Activated naive CD8-positive, alpha-beta T cell treated with anti-CD3 and anti-CD28 coated beads, Interleukin-2, amount 10 ng/mL, durations not matched to agents 7 days and 5 days (primary cell): ENCODE results near the gene CALD1. TPM values are rescaled to one million over a fixed set of nuclear protein-coding genes. Genes with fewer than 3 reads are reported as not detected.
"Not testable (repeated sequence)": the region's sequence is repeated elsewhere in the genome, so short reads cannot be mapped to it uniquely, and the experiment has no call there.

Experiments used
- ATAC-seq: fragments of 150-1000 bp; cut with Tn5 transposase; one replicate; pipeline ENCODE4 v1.10.0; 2021; ENCODE audit warnings: low read depth, moderate library complexity
- POLR2A ChIA-PET: fragments of 350-600 bp; sonication (Branson Sonifier 250); formaldehyde crosslinking; loops from one replicate; lab custom pipeline; 2021; ENCODE audit warnings: antibody characterized with exemption; lab: Charles Lee
- DNase-seq: peaks from one replicate; pipeline ENCODE4 v3.0.0; 2021
- H3K27ac Mint-ChIP-seq: one replicate; pipeline ENCODE4 v1.8.0; 2022; ENCODE audit warnings: mild to moderate bottlenecking, mixed read lengths
- H3K27me3 Mint-ChIP-seq: one replicate; pipeline ENCODE4 v1.8.0; 2022; ENCODE audit warnings: mild to moderate bottlenecking, moderate library complexity, mixed read lengths
- H3K36me3 Mint-ChIP-seq: one replicate; pipeline ENCODE4 v1.8.0; 2021; ENCODE audit warnings: mild to moderate bottlenecking, mixed read lengths
- H3K4me1 Mint-ChIP-seq: one replicate; pipeline ENCODE4 v1.8.0; 2021; ENCODE audit warnings: mixed read lengths
- H3K4me3 Mint-ChIP-seq: one replicate; pipeline ENCODE4 v1.8.0; 2022; ENCODE audit warnings: mild to moderate bottlenecking, moderate library complexity, mixed read lengths
- H3K9me3 Mint-ChIP-seq: one replicate; pipeline ENCODE4 v1.8.0; 2021; ENCODE audit warnings: mixed read lengths
- total RNA-seq, 2 experiments: library from RNA; stranded (reverse); gene quantifications; one replicate each; pipeline ENCODE4 v1.2.3, GENCODE V29; 2021

The CALD1 gene
- total RNA-seq, 2 experiments from 2014 or later: not detected

DNA sequence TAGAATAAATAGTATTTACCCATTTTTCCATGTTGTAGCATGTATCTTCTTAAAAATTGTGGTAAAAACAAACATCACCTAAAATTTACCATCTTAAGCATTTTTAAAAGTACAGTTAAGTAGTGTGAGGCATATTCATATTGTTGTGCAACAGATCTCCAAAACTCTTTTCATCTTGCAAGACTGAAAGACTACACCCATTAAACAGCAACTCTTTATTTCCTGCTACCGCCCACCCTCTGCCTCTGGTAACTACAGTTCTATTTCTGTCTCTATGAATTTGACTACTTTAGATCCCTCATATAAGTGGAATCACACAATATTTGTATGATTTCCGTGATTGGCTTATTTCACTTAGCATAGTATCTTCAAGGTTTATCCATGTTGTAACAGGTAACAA, 166.8 kb downstream of the CALD1 start:
- H3K27ac Mint-ChIP-seq: no peak overlapping the region
- H3K9me3 Mint-ChIP-seq: no peaks in the 10 kb centered on the region
- H3K4me3 Mint-ChIP-seq: no peak overlapping the region
- H3K4me1 Mint-ChIP-seq: peaks cover 7% of the 10 kb centered on the region
- H3K27me3 Mint-ChIP-seq: no peaks in the 10 kb centered on the region
- ATAC-seq (no peak), DNase-seq (no peak)
- no peaks in the 10 kb centered on the region for H3K36me3 Mint-ChIP-seq
- POLR2A ChIA-PET: interaction anchor here (0.6 kb wide), 1 partner anchor 16 kb away, joined by 3 read pairs; no protein-coding TSS in a partner anchor

DNA sequence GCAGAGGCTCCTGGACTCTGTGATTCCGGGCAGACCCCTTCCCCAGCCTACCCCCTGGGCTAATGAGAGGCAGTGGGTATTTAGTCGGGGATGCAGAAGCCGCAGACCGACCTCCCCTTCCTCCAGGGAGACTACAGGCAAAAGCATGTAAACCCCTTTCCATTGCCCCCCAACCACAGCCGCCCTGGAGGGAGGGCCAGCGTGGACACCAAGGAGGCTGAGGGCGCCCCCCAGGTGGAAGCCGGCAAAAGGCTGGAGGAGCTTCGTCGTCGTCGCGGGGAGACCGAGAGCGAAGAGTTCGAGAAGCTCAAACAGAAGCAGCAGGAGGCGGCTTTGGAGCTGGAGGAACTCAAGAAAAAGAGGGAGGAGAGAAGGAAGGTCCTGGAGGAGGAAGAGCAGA, 167.9 kb downstream of the CALD1 start:
- ATAC-seq: no peak
- POLR2A ChIA-PET: no interaction called here
- no peak overlapping the region for H3K4me3 Mint-ChIP-seq
- H3K27me3 Mint-ChIP-seq: no peaks in the 10 kb centered on the region
- no peak for DNase-seq
- H3K4me1 Mint-ChIP-seq: peaks cover 7% of the 10 kb centered on the region
- H3K36me3 Mint-ChIP-seq: no peaks in the 10 kb centered on the region
- no peaks in the 10 kb centered on the region for H3K9me3 Mint-ChIP-seq
- H3K27ac Mint-ChIP-seq: no peak overlapping the region

DNA sequence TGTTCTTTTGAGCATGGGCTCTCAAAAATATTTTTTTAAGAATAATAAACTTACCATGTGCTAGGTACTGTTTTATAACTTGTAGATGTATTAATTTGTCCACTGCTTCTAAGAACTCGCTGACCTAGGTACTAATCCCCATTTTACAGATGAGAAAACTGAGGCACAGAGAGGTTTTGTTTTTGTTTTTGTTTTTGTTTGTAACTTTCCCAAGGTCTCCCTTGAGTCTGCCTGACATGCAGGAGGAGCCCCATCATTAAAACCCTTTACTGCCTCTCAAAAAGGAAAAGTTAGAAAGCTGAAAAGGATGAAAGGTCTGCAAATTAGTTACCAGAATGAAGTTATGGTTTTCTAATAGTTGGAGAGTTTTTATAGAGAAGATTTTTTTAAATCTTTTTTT, 168.4 kb downstream of the CALD1 start:
- POLR2A ChIA-PET: no interaction called here
- H3K4me3 Mint-ChIP-seq: no peak overlapping the region

DNA sequence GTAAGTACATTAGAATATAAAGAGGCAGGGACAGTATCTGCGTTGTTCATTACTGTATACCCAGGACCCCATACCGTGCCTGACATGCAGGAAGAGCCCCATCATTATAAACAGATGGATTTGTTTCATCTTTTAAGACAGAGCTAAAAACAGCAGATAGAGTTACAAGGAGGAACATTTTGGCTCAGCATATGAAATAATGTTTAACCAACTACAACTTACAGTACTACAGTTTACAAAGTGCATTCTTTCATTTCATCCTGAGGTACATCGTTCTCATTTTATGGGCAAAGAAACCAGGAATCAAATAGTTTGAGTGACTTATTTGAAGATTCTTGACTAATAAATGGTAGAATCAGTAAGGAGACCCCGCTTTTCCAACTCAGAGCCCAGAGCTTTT, 168.8 kb downstream of the CALD1 start:
- H3K4me3 Mint-ChIP-seq: no peak overlapping the region
- peaks cover 7% of the 10 kb centered on the region for H3K4me1 Mint-ChIP-seq
- no peaks in the 10 kb centered on the region for H3K36me3 Mint-ChIP-seq
- ATAC-seq: no peak
- H3K9me3 Mint-ChIP-seq: no peaks in the 10 kb centered on the region
- POLR2A ChIA-PET: no interaction called here
- no peak overlapping the region for H3K27ac Mint-ChIP-seq
- no peaks in the 10 kb centered on the region for H3K27me3 Mint-ChIP-seq
- no peak for DNase-seq

More for the DNA sequence above, 168.4 kb downstream of the CALD1 start:
- ATAC-seq (no peak), DNase-seq (no peak)
- no peak overlapping the region for H3K27ac Mint-ChIP-seq
- peaks cover 7% of the 10 kb centered on the region for H3K4me1 Mint-ChIP-seq
- H3K36me3 Mint-ChIP-seq: no peaks in the 10 kb centered on the region
- no peaks in the 10 kb centered on the region for H3K9me3 Mint-ChIP-seq
- H3K27me3 Mint-ChIP-seq: no peaks in the 10 kb centered on the region

DNA sequence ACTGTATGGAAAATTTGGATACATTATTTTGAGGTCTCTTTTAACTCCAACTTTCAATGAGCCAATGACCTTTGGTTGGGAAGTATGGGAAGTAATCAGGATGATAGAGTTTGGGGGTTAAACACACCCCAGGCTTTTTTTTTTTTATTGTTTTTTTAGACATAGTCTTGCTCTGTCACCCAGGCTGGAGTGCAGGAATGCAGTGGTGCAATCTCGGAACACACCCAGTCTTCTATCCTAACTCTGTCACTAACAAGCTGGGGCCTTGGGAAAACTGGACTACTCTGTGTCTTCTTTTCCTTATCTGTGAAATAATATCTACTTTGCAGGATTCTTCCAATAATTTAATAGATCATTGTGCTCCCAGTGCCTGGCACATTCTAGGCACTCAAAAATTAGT, 169.3 kb downstream of the CALD1 start:
- ATAC-seq (no peak), DNase-seq (no peak)
- Mint-ChIP-seq H3K9me3 (no peaks in the 10 kb centered on the region), H3K4me3 (no peak overlapping the region), H3K27ac (no peak overlapping the region), H3K36me3 (no peaks in the 10 kb centered on the region), H3K4me1 (peaks cover 7% of the 10 kb centered on the region), H3K27me3 (no peaks in the 10 kb centered on the region)
- POLR2A ChIA-PET: no interaction called here

DNA sequence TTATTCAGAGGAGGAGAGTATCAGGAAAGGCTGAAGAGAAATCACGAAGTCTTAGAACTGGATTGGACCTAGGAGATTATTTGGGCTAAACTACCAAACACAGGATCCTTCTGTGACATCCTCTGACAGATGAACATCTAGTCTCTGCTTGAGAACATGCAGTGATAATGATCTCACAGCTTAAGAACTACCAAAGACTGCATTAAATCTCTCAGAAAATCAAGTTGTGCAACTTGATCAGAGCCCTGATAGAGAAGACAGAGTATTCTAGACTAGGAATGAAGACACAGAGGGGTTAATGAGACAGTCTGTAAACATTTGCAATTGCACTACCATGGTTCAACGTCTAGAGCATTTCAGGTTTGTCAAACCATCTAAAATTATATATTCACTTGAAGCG, 169.7 kb downstream of the CALD1 start:
- POLR2A ChIA-PET: no interaction called here
- Mint-ChIP-seq H3K27me3 (no peaks in the 10 kb centered on the region), H3K27ac (no peak overlapping the region), H3K4me3 (no peak overlapping the region), H3K9me3 (no peaks in the 10 kb centered on the region), H3K4me1 (peaks cover 5% of the 10 kb centered on the region), H3K36me3 (no peaks in the 10 kb centered on the region)
- ATAC-seq (no peak), DNase-seq (no peak)

DNA sequence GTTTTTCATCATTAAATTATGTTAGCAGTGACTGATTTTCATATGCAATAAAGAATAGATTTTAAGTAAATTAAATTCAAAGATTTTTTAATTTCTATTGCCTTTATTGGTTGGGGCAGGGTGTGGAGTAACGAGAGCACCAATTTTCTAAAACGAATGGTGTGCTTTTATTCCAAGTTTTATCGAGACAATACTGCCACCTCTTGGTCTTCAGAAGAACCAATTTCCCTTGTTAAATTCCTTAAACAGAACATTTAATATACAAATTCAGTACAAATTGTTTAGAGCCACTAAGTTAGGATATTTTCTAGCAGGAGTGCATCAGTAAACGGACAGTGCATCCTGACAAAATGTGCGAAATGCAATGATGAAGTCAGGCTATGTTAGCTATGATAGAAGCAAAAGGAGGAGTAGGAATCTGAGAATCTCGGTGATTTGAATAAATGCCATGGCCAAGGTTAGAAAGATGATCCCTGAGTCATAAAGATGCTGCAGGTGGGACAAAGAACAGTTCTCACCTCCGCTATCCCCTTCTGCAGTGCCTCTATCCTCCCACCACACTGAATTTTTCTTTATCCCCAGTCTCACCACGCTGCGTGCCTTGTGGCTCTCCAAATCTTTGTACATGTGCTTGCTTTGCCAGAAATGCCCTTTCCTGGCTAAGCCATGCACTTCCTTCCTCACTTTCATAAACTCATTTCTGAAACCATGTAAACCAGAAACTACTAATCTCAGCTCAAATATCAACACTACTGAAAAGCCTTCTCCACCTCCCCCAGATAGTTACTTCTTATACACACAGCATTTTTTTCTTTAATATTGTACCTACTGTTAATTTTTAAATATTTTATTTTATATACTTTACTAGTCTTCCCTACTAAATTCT, 175.0 kb downstream of the CALD1 start:
- peaks cover 5% of the 10 kb centered on the region for H3K4me1 Mint-ChIP-seq
- no peaks in the 10 kb centered on the region for H3K36me3 Mint-ChIP-seq
- ATAC-seq (no peak), DNase-seq (no peak)
- no peak overlapping the region for H3K4me3 Mint-ChIP-seq
- H3K27me3 Mint-ChIP-seq: no peaks in the 10 kb centered on the region
- H3K27ac Mint-ChIP-seq: no peak overlapping the region
- POLR2A ChIA-PET: no interaction called here
- no peaks in the 10 kb centered on the region for H3K9me3 Mint-ChIP-seq

DNA sequence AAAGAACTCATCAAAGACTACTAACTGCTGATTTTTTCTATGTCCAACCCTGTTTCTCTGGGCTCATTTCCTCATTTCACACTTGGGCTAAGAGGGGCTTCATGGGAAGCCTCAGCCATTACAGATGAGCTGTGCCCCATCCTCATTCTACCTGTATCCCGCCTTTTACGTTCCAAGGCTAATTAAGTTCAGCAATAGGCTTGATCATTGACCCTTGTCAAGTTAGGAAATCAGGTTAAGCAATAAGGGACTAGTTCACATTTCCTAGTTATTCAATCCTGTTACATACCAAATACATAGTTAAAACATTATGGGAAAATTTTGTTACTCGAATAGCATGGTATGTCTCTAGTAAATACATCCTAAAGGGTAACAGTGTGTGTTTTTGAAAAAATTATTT, 177.6 kb downstream of the CALD1 start:
- Mint-ChIP-seq H3K27me3 (peaks cover 4% of the 10 kb centered on the region), H3K27ac (no peak overlapping the region), H3K36me3 (no peaks in the 10 kb centered on the region), H3K9me3 (no peaks in the 10 kb centered on the region), H3K4me1 (peaks cover 5% of the 10 kb centered on the region), H3K4me3 (no peak overlapping the region)
- POLR2A ChIA-PET: no interaction called here
- DNase-seq (no peak), ATAC-seq (no peak)

DNA sequence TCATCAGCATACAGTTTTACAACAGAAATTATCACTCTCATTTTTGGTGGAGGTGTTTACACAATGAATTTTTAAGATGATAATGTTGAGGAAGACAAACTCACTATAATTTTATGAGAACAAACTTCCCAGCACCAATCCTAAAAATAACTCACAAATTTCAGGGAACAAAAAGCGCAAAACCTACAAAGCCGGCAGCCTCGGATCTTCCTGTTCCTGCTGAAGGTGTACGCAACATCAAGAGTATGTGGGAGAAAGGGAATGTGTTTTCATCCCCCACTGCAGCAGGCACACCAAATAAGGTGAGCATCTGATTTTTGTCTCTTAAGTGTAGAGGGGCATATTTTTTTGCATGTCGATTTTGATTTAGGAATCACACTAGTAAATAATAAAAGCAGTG, 180.4 kb downstream of the CALD1 start:
- Mint-ChIP-seq H3K27me3 (peaks cover 4% of the 10 kb centered on the region), H3K27ac (no peak overlapping the region), H3K4me1 (no peaks in the 10 kb centered on the region), H3K36me3 (no peaks in the 10 kb centered on the region), H3K4me3 (no peak overlapping the region), H3K9me3 (no peaks in the 10 kb centered on the region)
- POLR2A ChIA-PET: no interaction called here
- ATAC-seq: no peak
- DNase-seq: no peak

DNA sequence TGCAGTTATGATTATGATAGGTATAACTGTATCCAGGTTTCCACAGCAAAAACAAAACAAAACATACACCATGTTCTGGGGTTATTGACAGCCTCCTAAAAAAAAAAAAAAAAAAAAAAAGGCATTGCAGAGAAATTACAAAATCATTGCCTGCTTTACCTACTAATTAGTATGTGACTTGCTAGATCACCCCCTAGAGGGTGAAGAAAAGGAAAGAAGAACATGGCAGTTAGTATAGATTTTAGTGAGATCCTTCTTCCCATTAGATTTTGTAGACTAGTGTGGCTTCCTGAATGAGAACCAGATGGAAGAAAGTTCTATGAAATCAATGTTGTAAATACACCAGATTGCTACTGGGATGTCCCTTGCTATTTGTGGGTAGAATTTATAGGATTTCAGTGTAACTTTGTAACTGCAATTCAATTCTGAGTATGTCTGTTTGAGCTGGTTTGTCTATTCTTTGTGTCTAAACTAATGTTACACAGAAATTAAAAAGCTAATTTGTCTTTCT, 182.9 kb downstream of the CALD1 start:
- no peak overlapping the region for H3K27ac Mint-ChIP-seq
- DNase-seq (no peak), ATAC-seq (no peak)
- H3K36me3 Mint-ChIP-seq: no peaks in the 10 kb centered on the region
- no peak overlapping the region for H3K4me3 Mint-ChIP-seq
- POLR2A ChIA-PET: no interaction called here
- H3K4me1 Mint-ChIP-seq: no peaks in the 10 kb centered on the region
- H3K27me3 Mint-ChIP-seq: peaks cover 4% of the 10 kb centered on the region
- no peaks in the 10 kb centered on the region for H3K9me3 Mint-ChIP-seq

DNA sequence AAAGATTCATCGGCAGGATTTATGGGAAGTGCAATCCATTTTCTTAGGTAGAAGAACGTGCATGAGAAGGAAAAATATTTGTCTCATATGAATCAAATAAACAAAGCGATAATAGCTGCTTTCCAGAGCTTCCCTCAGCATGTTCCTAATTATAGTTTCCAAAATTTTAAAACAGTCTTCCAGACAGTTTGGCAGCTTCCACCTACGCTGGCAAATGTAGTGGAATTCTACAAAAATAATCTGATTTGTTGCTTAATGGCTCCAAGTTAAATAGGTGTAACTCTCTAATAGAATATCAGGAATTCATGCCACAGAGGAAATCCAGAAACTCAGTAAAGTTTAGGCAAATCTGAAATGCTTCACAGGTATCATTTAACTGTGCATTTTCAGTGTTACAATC, 183.6 kb downstream of the CALD1 start:
- Mint-ChIP-seq H3K27ac (no peak overlapping the region), H3K27me3 (peaks cover 4% of the 10 kb centered on the region), H3K4me3 (no peak overlapping the region), H3K4me1 (no peaks in the 10 kb centered on the region), H3K9me3 (no peaks in the 10 kb centered on the region), H3K36me3 (no peaks in the 10 kb centered on the region)
- no peak for DNase-seq
- POLR2A ChIA-PET: no interaction called here
- ATAC-seq: no peak

DNA sequence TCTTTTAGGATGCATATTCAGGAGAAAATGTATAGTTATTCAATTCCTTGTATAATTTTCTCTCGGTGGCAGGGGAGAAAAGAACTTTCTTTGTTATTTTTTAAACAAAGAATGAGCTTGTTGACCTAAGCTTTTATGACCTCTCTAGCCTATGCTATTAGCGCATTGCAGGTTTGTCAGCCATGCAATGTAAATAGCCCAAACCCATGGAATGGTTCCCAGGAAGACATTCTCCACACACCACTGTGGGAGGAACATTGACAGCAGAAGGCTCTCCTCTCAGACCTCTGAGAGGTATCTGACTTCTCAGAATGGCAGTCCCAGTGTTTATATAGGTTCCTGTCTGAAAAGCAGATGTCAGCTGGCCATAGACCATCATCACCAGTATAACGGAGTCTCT, 187.3 kb downstream of the CALD1 start:
- H3K27me3 Mint-ChIP-seq: peaks cover 6% of the 10 kb centered on the region

DNA sequence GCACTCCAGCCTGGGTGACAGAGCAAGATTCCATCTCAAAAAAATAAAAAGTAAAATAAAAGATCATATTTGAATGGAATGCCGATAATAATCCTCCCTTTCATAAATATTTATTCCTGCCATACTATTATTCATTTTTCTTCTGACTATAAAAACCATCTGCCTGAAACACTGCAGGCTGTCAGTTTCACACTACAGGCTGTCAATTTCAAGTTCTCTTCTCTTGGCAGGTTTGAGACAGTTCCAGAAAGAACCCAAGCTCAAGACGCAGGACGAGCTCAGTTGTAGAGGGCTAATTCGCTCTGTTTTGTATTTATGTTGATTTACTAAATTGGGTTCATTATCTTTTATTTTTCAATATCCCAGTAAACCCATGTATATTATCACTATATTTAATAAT, 188.7 kb downstream of the CALD1 start:
- no peaks in the 10 kb centered on the region for H3K36me3 Mint-ChIP-seq
- no peak overlapping the region for H3K27ac Mint-ChIP-seq
- POLR2A ChIA-PET: no interaction called here
- H3K4me1 Mint-ChIP-seq: no peaks in the 10 kb centered on the region
- H3K4me3 Mint-ChIP-seq: no peak overlapping the region
- H3K9me3 Mint-ChIP-seq: no peaks in the 10 kb centered on the region
- peaks cover 6% of the 10 kb centered on the region for H3K27me3 Mint-ChIP-seq
- DNase-seq (no peak), ATAC-seq (no peak)

More for the DNA sequence above, 187.3 kb downstream of the CALD1 start:
- no peak for ATAC-seq
- H3K4me1 Mint-ChIP-seq: no peaks in the 10 kb centered on the region
- H3K27ac Mint-ChIP-seq: no peak overlapping the region
- H3K36me3 Mint-ChIP-seq: no peaks in the 10 kb centered on the region
- no peak overlapping the region for H3K4me3 Mint-ChIP-seq
- DNase-seq: no peak
- POLR2A ChIA-PET: no interaction called here
- H3K9me3 Mint-ChIP-seq: no peaks in the 10 kb centered on the region

DNA sequence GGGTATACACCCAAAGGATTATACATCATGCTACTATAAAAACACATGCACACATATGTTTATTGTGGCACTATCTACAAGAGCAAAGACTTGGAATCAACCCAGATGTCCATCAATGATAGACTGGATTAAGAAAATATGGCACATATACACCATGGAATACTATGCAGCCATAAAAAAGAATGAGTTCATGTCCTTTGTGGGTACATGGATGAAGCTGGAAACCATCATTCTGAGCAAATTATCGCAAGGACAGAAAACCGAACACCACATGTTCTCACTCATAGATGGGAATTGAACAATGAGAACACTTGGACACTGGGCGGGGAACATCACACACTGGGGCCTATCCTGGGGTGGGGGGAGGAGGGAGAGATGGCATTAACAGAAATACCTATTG, 202.2 kb downstream of the CALD1 start:
- DNase-seq, ATAC-seq, POLR2A ChIA-PET, H3K27me3 Mint-ChIP-seq, H3K4me3 Mint-ChIP-seq, H3K36me3 Mint-ChIP-seq, H3K27ac Mint-ChIP-seq: not testable (repeated sequence)
- peaks cover 13% of the 10 kb centered on the region for H3K9me3 Mint-ChIP-seq
- peaks cover 11% of the 10 kb centered on the region for H3K4me1 Mint-ChIP-seq
